Lower leg skin (tissue), 4 donors: Measurements from ENCODE around the gene AFAP1L2. TPM values are rescaled to one million over a fixed set of nuclear protein-coding genes. Genes with fewer than 3 reads are reported as not detected.

Source experiments
- DNase-seq, 2 donors: peaks; one replicate each; pipeline ENCODE4 v3.0.0-alpha.2; 2019; ENCODE audit warnings: low spot score in 2 of 2
- H3K4me3 ChIP-seq: fragments of 200-600 bp; sonication (generic); 2 replicates; pipeline ENCODE4 v1.5.1; 2017; ENCODE audit warnings: mild to moderate bottlenecking, low read depth; ENCODE audit not compliant: poor library complexity, severe bottlenecking
- POLR2A ChIP-seq, 2 donors: fragments of 450-650 bp; IDR thresholded peaks; one replicate each; pipeline ENCODE4 v1.6.1; 2016 to 2017; ENCODE audit warnings: antibody characterized with exemption in 2 of 2, mild to moderate bottlenecking in 1 of 2, moderate library complexity in 1 of 2
- WGBS, 2 donors: methylation state at CpG; one replicate each; pipeline ENCODE4 v1.1.5; 2018; 5-methylcytosine and 5-hydroxymethylcytosine counted together
- intact Hi-C: fragments of 100-400 bp; cut with DNase I; formaldehyde crosslinking; loops from one replicate; pipeline ENCODE4 v1.15.0; 2023; ENCODE audit warnings: low total_unique reads
- total RNA-seq, 4 donors: library from RNA; depleted of rRNA; stranded (reverse); fragments of >200 nt; gene quantifications; one replicate each; pipeline ENCODE4 v1.1.0, GENCODE V29; 2016
- TF ChIP-seq, protein P1 (sequence below), 3 donors: fragments of 450-650 bp; IDR thresholded peaks; one replicate each; pipeline ENCODE4 v1.5.1; 2016; ENCODE audit warnings: antibody characterized with exemption in 3 of 3, mild to moderate bottlenecking in 3 of 3, moderate library complexity in 2 of 3

The AFAP1L2 gene
- total RNA-seq, 4 donors from 2014 or later = 10.9 to 19.4 (median 14.3) TPM

DNA sequence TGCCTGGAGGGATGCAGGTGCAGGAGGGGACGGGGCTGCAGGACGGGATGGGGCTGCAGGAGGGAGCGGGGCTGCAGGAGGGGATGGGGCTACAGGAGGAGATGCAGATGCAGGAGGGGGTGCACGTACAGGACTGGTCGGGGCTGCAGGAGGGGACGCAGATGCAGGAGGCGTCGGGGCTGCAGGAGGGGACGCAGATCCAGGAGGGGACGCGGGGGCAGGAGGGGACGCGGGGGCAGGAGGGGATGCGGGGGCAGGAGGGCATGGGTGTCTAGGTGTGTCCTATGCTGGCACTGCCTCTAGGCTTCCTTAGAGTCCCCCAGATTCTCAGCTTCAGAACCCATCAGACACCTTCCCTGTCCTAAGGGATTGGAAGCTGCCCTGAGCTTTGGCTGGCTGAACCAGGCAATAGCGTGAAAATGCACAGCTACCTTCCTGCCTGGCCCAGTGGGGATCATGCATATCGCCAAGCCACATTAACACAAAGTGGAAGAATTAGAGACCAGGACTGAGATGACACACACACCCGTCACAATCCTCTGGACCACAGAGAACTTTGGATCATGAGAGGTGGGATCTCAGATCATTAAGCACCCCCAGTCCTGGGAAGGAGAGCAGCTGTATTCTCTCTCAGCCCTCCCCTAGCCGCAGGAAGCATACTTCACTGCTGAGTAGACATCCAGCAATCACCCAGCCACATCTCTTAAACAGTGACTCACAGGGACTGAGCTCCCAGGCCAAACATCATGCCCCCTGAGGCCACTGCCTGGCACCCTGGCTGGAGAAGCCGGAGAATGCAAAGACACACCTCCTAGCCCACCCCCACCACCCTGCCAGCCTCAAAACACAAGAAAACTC, 98.0 kb downstream of the AFAP1L2 start:
- intact Hi-C loops = loop anchor here (10.0 kb wide), 1 partner anchor 158 kb away; no protein-coding TSS in a partner anchor
- TF ChIP-seq, protein P1, sequence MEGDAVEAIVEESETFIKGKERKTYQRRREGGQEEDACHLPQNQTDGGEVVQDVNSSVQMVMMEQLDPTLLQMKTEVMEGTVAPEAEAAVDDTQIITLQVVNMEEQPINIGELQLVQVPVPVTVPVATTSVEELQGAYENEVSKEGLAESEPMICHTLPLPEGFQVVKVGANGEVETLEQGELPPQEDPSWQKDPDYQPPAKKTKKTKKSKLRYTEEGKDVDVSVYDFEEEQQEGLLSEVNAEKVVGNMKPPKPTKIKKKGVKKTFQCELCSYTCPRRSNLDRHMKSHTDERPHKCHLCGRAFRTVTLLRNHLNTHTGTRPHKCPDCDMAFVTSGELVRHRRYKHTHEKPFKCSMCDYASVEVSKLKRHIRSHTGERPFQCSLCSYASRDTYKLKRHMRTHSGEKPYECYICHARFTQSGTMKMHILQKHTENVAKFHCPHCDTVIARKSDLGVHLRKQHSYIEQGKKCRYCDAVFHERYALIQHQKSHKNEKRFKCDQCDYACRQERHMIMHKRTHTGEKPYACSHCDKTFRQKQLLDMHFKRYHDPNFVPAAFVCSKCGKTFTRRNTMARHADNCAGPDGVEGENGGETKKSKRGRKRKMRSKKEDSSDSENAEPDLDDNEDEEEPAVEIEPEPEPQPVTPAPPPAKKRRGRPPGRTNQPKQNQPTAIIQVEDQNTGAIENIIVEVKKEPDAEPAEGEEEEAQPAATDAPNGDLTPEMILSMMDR (IDR thresholded peaks at IDR 0.05) = no peak
- no peak for TF ChIP-seq POLR2A (IDR thresholded peaks at IDR 0.05)
- WGBS, 2 donors = 78 to 82% methylated on average over 17 to 18 of the region's 19 CpGs
- H3K4me3 ChIP-seq = no peak overlapping the region
- no peak for DNase-seq

DNA sequence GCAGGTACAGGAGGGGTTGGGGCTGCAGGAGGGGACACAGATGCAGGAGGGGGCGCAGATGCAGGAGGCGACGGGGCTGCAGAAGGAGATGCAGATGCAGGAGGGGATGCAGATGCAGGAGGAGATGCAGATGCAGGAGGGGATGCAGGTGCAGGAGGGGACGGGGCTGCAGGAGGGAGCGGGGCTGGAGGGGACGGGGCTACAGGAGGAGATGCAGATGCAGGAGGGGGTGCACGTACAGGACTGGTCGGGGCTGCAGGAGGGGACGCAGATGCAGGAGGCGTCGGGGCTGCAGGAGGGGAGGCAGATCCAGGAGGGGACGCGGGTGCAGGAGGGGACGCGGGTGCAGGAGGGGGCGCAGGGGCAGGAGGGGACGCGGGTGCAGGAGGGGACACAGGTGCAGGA, 98.8 kb downstream of the AFAP1L2 start:
- WGBS, 2 donors = 94% methylated on average over 18 of the region's 18 CpGs
- TF ChIP-seq POLR2A (IDR thresholded peaks at IDR 0.05) = no peak
- TF ChIP-seq, protein P1 (IDR thresholded peaks at IDR 0.05) = no peak
- intact Hi-C loops = loop anchor here (10.0 kb wide), 1 partner anchor 159 kb away; no protein-coding TSS in a partner anchor
- no peak overlapping the region for H3K4me3 ChIP-seq
- no peak for DNase-seq

DNA sequence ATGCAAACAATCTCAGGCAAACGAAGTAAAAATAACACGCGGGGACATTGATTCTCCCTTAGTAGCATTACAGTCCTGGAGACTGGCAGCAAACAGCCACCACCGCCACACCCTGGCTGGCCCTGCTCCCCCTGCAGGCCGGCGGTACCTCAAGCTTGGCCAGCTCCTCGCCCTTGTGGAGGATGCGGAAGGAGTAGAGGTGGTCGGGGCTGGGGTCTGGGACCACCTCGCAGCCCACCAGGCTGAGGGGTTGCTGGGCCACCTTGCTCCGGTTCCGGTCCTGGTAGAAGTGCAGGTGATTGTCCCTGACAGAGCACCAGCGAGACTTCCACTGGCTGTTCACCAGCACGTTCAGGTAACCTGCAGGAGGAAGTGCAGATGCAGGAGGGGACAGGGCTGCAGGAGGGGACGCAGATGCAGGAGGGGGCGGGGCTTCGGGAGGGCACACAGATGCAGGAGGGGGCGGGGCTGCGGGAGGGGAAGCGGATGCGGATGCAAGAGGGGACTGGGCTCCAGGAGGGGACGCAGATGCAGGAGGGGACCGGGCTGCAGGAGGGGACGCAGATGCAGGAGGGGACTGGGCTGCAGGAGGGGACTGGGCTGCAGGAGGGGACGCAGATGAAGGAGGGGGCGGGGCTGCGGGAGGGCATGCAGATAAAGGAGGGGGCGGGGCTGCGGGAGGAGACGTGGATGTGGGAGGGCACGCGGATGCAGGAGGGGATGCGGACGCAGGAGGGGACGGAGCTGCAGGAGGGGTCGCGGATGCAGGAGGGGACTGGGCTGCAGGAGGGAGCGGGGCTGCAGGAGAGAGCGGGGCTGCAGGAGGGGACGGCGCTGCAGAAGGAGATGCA, 99.5 kb downstream of the AFAP1L2 start:
- no peak for DNase-seq
- no peak overlapping the region for H3K4me3 ChIP-seq
- TF ChIP-seq POLR2A (IDR thresholded peaks at IDR 0.05) = no peak
- TF ChIP-seq, protein P1 (IDR thresholded peaks at IDR 0.05) = no peak
- intact Hi-C loops = loop anchor here (10.0 kb wide), 1 partner anchor 160 kb away; no protein-coding TSS in a partner anchor
- 25 to 36% methylated on average over 35 to 41 of the region's 41 CpGs for WGBS, 2 donors

DNA sequence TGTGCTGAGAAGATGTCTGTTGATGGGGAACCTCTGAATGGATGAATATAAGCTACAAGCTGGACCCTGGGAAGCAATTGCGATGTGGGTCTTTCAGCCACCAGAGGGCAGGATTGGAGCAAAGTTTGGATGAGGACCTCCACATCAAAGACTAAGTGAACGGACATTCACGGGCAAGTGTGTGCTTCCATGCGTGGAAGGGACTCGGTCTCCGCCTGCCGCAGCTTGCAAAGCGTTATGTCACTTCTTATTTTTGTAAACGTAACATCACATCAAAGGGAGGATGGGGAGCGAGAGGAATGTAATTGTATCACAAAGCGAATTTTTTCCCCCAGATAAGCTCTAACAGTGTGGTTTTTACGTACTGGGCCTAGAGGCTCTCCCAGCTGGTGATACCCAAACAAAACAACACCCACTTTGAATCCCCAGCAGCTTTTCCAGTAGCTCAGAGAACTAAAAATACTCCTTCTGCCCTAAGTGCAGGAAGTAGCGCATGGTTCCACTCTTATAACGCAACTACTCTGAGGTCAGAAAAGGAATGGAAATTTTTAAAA, 100.2 kb downstream of the AFAP1L2 start:
- intact Hi-C loops = loop anchor here (10.0 kb wide), 1 partner anchor 161 kb away; no protein-coding TSS in a partner anchor
- no peak overlapping the region for H3K4me3 ChIP-seq
- TF ChIP-seq, protein P1 (IDR thresholded peaks at IDR 0.05) = peak in 1 of 3 donors; percentile 74
- TF ChIP-seq POLR2A (IDR thresholded peaks at IDR 0.05) = no peak
- DNase-seq = peak; percentile 85 to 94
- 6 to 7% methylated on average over 14 of the region's 14 CpGs for WGBS, 2 donors

DNA sequence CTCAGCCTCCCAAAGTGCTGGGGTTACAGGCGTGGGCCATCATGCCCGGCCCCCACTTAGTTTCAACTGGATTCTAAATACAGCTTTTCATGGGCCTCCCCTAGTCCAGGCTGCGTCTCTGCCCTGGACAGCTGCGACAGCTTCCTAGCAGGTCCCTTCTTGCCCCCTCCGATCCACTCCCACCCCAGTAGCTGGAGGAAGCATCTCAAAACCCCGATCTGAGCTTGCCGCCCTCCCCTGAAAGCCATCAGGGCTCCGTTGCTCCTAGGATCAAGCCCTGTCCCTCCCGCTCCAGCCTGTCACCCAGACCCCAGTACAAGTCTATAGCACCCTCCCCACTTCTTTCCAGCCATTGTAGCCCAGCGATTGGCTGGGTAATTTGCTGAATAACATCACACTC, 100.7 kb downstream of the AFAP1L2 start:
- DNase-seq = no peak
- H3K4me3 ChIP-seq = no peak overlapping the region
- TF ChIP-seq, protein P1 (IDR thresholded peaks at IDR 0.05) = no peak
- TF ChIP-seq POLR2A (IDR thresholded peaks at IDR 0.05) = no peak
- 72 to 80% methylated on average over 10 of the region's 10 CpGs for WGBS, 2 donors
- intact Hi-C loops = loop anchor here (10.0 kb wide), 1 partner anchor 161 kb away; no protein-coding TSS in a partner anchor
